GM12878 (cell line): ENCODE data around the gene DDX55. TPM values are rescaled to one million over a fixed set of nuclear protein-coding genes. Genes with fewer than 3 reads are reported as not detected.
A peak's percentile ranks its signal among the peaks of the same experiment; 100 is the strongest.

ENCODE experiments used
- BACH1 ChIP-seq: fragments of 450-650 bp; IDR thresholded peaks from 2 replicates; pipeline ENCODE4 v1.6.1; 2017; ENCODE audit warnings: mild to moderate bottlenecking, borderline replicate concordance
- CBX3 ChIP-seq: fragments of 200-600 bp; sonication (generic); IDR thresholded peaks from 2 replicates; pipeline ENCODE4 v1.6.1; 2016; ENCODE audit warnings: low read depth, borderline replicate concordance
- CBX5 ChIP-seq: sonication (generic); IDR thresholded peaks from 2 replicates; pipeline ENCODE4 v1.6.1; 2016; ENCODE audit warnings: low read depth, moderate library complexity, mild to moderate bottlenecking, inconsistent platforms
- CHD4 ChIP-seq: fragments of 200-600 bp; sonication (generic); IDR thresholded peaks from 2 replicates; pipeline ENCODE4 v1.6.1; 2016; ENCODE audit warnings: mild to moderate bottlenecking
- CTCF ChIP-seq, 3 experiments: IDR thresholded peaks in 2 of 3; conservative IDR thresholded peaks in 1 of 3; 2 replicates each; pipeline ENCODE4 v1.5.1; 2011; ENCODE audit warnings: low read depth in 3 of 3, low read length in 3 of 3, mild to moderate bottlenecking in 3 of 3, control low read depth in 2 of 3, moderate library complexity in 2 of 3, inconsistent platforms in 1 of 3, mixed read lengths in 1 of 3; ENCODE audit not compliant: control insufficient read depth in 2 of 3, insufficient read depth in 1 of 3; ENCODE audit errors: extremely low read depth in 1 of 3
- EED ChIP-seq: sonication (generic); IDR thresholded peaks from 2 replicates; pipeline ENCODE4 v1.6.1; 2016; ENCODE audit warnings: antibody characterized with exemption, low read depth
- FOS ChIP-seq: IDR thresholded peaks from 3 replicates; pipeline ENCODE4 v1.6.1; 2011; ENCODE audit warnings: borderline replicate concordance; ENCODE audit not compliant: insufficient read length; ENCODE audit errors: extremely low read depth
- JUND ChIP-seq: IDR thresholded peaks from 2 replicates; pipeline ENCODE4 v1.6.1; 2012; ENCODE audit warnings: low read depth, mild to moderate bottlenecking, low read length, improper control_type of control experiment, moderate library complexity
- KLF5 ChIP-seq: fragments of 450-650 bp; IDR thresholded peaks from 2 replicates; pipeline ENCODE4 v1.6.1; 2014; ENCODE audit warnings: mild to moderate bottlenecking; ENCODE audit not compliant: partially characterized antibody
- MEF2B ChIP-seq: fragments of 450-650 bp; IDR thresholded peaks from 2 replicates; pipeline ENCODE4 v1.6.1; 2018; ENCODE audit warnings: mild to moderate bottlenecking, moderate library complexity; ENCODE audit not compliant: partially characterized antibody, poor library complexity, severe bottlenecking
- MLLT1 ChIP-seq: fragments of 450-650 bp; IDR thresholded peaks from 2 replicates; pipeline ENCODE4 v1.6.1; 2016; ENCODE audit warnings: mild to moderate bottlenecking
- NBN ChIP-seq: fragments of 450-650 bp; IDR thresholded peaks from 2 replicates; pipeline ENCODE4 v1.6.1; 2016
- NFIC ChIP-seq: IDR thresholded peaks from 2 replicates; pipeline ENCODE4 v1.6.1; 2012; ENCODE audit warnings: low read depth, mild to moderate bottlenecking, inconsistent platforms, low read length, moderate library complexity
- NFYB ChIP-seq: IDR thresholded peaks from 2 replicates; pipeline ENCODE4 v1.6.1; 2011; ENCODE audit warnings: low read depth, mild to moderate bottlenecking, low read length, improper control_type of control experiment, moderate library complexity; ENCODE audit not compliant: insufficient read depth
- NR2C2 ChIP-seq: IDR thresholded peaks from 2 replicates; pipeline ENCODE4 v1.6.1; 2011; ENCODE audit warnings: borderline replicate concordance, low read depth; ENCODE audit not compliant: control insufficient read depth, insufficient read length
- RUNX3 ChIP-seq: IDR thresholded peaks from 2 replicates; pipeline ENCODE4 v1.6.1; 2012; ENCODE audit warnings: low read length, inconsistent platforms
- SP1 ChIP-seq: IDR thresholded peaks from one replicate; pipeline ENCODE4 v1.6.1; 2011; ENCODE audit warnings: low read depth, low read length
- TAF1 ChIP-seq: IDR thresholded peaks from 2 replicates; pipeline ENCODE4 v1.6.1; 2011; ENCODE audit warnings: mild to moderate bottlenecking, low read depth, low read length, borderline replicate concordance
- WRNIP1 ChIP-seq: IDR thresholded peaks from 2 replicates; pipeline ENCODE4 v1.6.1; 2011; ENCODE audit warnings: low read depth, low read length, improper control_type of control experiment, borderline replicate concordance
- ZNF24 ChIP-seq: fragments of 450-650 bp; IDR thresholded peaks from 2 replicates; pipeline ENCODE4 v1.6.1; 2017; ENCODE audit warnings: antibody characterized with exemption, mild to moderate bottlenecking
- ZZZ3 ChIP-seq: IDR thresholded peaks from 2 replicates; pipeline ENCODE4 v1.6.1; 2011; ENCODE audit warnings: low read depth; ENCODE audit not compliant: control insufficient read depth, insufficient read length
- polyA plus RNA-seq, 11 experiments: library from polyadenylated mRNA; depleted of rRNA in 4 of 11; unstranded in 6 of 11; stranded (reverse) in 5 of 11; fragments of >200 nt; fragmentation: Nextera tagmentation in 4 of 11; fragmentation: Illumina TruSeq in 1 of 11; extraction: Ambion mirVana in 4 of 11; extraction: Trizol in 1 of 11; gene quantifications; 1 replicate in 1 of 11; 2 replicates in 10 of 11; pipeline versions ENCODE4 v1.2.1 to v1.2.3, GENCODE V29; 2011 to 2016; ENCODE audit warnings: inconsistent platforms in 2 of 11, missing spikeins in 2 of 11, low read depth in 1 of 11
- total RNA-seq, 4 experiments: library from RNA; depleted of rRNA in 3 of 4; stranded (reverse); fragments of >200 nt in 3 of 4; fragmentation: Illumina TruSeq in 1 of 4; extraction: Trizol in 1 of 4; gene quantifications; 2 replicates each; pipeline versions ENCODE4 v1.2.1 to v1.2.3, GENCODE V29; 2013 to 2021
- TF ChIP-seq, protein P1 (sequence below): fragments of 450-650 bp; IDR thresholded peaks from 2 replicates; pipeline ENCODE4 v1.6.1; 2017; ENCODE audit warnings: mild to moderate bottlenecking, low read depth, inconsistent platforms; ENCODE audit not compliant: poor library complexity, severe bottlenecking
- TF ChIP-seq, protein P2 (sequence below): fragments of 450-650 bp; conservative IDR thresholded peaks from 2 replicates; pipeline ENCODE4 v1.6.1; 2017; ENCODE audit warnings: mild to moderate bottlenecking, moderate library complexity

DDX55 gene
- total and polyA plus RNA-seq, 10 of the 15 experiments (the other 5 are each of a cell fraction or from before 2014, with no cell fraction given) = 4.5 to 42.4 (median 33.4) TPM

- TF ChIP-seq, protein P1, sequence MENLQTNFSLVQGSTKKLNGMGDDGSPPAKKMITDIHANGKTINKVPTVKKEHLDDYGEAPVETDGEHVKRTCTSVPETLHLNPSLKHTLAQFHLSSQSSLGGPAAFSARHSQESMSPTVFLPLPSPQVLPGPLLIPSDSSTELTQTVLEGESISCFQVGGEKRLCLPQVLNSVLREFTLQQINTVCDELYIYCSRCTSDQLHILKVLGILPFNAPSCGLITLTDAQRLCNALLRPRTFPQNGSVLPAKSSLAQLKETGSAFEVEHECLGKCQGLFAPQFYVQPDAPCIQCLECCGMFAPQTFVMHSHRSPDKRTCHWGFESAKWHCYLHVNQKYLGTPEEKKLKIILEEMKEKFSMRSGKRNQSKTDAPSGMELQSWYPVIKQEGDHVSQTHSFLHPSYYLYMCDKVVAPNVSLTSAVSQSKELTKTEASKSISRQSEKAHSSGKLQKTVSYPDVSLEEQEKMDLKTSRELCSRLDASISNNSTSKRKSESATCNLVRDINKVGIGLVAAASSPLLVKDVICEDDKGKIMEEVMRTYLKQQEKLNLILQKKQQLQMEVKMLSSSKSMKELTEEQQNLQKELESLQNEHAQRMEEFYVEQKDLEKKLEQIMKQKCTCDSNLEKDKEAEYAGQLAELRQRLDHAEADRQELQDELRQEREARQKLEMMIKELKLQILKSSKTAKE = peak; percentile 13
- TF ChIP-seq RUNX3 (peak; percentile 92), CTCF (IDR thresholded peaks at IDR 0.05 in 2 of 3, conservative IDR thresholded peaks at IDR 0.05 in 1 of 3; ENCODE audit: control insufficient read depth in 2 of 3, extremely low read depth in 1 of 3, insufficient read depth in 1 of 3, low read depth in 3 of 3, low read length in 3 of 3) (no peak), TAF1 (peak; percentile 98), NFIC (no peak), MEF2B (peak; percentile 87), NFYB (0 out of 2 replicates have a peak, but pooled peaks have one; percentile 16), JUND (no peak), EED (no peak), FOS (no peak), ZNF24 (peak; percentile 33; the same call in 1 of the 2 replicates), NR2C2 (no peak), BACH1 (no peak), MLLT1 (peak; percentile 80), CBX5 (no peak), SP1 (peak; percentile 52), KLF5 (peak; percentile 88), ZZZ3 (no peak), WRNIP1 (no peak), CHD4 (no peak), NBN (peak; percentile 99), CBX3 (no peak)
- TF ChIP-seq, protein P2, sequence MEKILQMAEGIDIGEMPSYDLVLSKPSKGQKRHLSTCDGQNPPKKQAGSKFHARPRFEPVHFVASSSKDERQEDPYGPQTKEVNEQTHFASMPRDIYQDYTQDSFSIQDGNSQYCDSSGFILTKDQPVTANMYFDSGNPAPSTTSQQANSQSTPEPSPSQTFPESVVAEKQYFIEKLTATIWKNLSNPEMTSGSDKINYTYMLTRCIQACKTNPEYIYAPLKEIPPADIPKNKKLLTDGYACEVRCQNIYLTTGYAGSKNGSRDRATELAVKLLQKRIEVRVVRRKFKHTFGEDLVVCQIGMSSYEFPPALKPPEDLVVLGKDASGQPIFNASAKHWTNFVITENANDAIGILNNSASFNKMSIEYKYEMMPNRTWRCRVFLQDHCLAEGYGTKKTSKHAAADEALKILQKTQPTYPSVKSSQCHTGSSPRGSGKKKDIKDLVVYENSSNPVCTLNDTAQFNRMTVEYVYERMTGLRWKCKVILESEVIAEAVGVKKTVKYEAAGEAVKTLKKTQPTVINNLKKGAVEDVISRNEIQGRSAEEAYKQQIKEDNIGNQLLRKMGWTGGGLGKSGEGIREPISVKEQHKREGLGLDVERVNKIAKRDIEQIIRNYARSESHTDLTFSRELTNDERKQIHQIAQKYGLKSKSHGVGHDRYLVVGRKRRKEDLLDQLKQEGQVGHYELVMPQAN = peak; percentile 93
Observed at GRCh38 chr12:123633379-123634141, 31.7 kb downstream of the DDX55 start, which contains the start of the genes EIF2B1 and GTF2H3 (continued).
